ENCODE results near the gene AGPS. TPM values are rescaled to one million over a fixed set of nuclear protein-coding genes. Genes with fewer than 3 reads are reported as not detected.

Gene AGPS
- total and polyA plus RNA-seq, 11 donors: 4.2 to 36.6 (median 25.6) TPM

DNA sequence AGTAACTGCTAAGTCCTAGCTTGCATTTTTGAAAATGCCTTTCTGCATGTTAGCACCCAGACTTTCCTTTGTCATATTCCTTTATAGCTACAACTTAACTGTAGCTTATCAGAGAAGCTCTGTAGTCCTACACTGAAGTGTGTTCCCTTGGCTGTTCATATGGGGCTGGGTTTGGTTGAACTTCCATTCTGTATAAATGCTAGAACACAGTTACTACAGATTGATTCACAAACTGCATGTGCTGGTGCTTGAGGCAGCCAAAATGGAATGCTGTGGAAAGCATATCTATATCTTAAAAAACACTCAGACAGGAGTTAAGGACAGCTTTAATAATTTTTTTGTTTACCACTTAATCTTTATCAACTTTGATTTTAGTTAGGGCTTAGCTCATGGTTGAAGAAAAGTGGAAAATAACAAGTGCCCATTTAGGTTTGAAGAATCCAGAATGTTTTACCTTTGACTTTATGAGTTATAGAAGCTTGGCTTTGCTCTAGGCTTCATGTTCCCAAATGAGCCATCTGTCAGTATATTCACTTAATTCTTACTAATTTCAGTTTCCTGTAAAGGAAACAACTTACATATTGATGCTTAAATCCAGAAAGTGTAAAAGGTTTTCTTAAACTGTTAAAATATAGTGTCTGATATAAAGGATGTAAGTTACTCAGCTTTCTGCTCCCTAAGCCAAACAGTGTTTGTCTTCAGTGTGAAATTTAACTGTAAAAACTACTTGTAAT is 148.9 kb downstream of the AGPS start:
- Histone ChIP-seq H3K27ac (no peak overlapping the region), H3K4me1 (peaks cover 0 to 8% (median 0%) of the 10 kb centered on the region in 12 donors), H3K4me3 (no peak overlapping the region), H3K36me3 (peaks cover 0 to 18% (median 3%) of the 10 kb centered on the region in 9 donors), H3K27me3 (no peaks in the 10 kb centered on the region), H3K9me3 (no peaks in the 10 kb centered on the region)
- TF ChIP-seq CTCF (IDR thresholded peaks at IDR 0.05) (no peak), POLR2A (IDR thresholded peaks at IDR 0.05) (no peak)
- DNase-seq (no peak), ATAC-seq (no peak)
- intact Hi-C loops (cut with DNase I): no loop called here

DNA sequence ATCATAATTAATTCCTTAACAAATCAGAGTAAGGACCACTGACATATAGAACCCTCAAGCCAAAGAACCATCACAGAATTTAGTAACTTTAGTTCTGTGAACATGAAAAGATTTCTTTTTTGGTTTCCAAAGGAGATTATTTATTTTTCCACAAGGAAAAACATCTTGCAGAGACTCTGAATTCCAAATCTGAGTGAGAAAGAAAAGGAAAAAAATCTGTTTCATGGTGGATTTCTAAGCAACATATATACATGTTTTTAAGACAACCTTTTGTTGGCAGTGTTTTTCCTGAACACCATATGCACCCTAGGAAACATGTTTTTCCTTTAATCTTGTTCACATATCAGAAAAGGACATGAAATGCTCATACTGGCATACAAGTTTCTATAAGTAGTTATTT is 149.8 kb downstream of the AGPS start:
- Histone ChIP-seq H3K9me3 (no peaks in the 10 kb centered on the region), H3K4me3 (no peak overlapping the region), H3K36me3 (peaks cover 0 to 18% (median 0%) of the 10 kb centered on the region in 9 donors), H3K27ac (no peak overlapping the region), H3K27me3 (no peaks in the 10 kb centered on the region), H3K4me1 (peaks cover 0 to 8% (median 0%) of the 10 kb centered on the region in 12 donors)
- no peak for DNase-seq
- no peak for TF ChIP-seq POLR2A (IDR thresholded peaks at IDR 0.05)
- no peak for TF ChIP-seq CTCF (IDR thresholded peaks at IDR 0.05)
- intact Hi-C loops (cut with DNase I): no loop called here
- no peak for ATAC-seq

DNA sequence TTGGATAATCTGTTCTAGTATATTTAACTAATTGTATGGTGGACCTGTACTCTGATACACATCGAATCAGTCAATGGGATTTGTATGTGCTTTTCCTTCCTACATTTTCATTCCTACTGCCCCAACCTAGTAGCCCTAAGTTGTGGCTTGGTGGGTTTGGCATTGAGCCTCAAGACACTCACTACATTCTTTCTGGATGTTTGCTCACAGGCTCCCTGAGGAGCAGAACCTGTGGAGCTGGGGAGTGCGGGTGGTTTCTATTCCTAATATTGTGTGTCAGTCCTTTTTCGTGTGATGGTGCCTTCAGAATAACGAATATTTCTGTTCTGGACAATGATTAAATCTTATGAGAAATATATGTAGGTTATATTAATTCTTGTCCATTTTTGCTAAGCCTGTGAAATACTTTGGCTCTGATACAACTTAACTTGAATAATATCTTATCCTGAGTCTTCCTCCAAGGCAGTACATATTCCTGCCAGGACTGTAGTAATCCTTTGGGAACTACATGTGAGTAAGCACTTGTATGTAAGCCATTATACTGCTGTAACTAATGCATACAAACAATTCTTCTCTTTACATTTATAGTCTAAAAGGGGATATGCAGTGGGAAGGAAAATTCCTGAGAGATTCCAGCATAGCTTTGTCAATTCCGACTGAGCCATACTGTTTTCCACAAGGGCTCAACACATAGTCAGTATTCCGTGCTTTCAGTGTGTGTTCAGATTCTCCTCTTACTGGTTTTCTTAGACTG is 150.6 kb downstream of the AGPS start:
- Histone ChIP-seq H3K36me3 (peaks cover 0 to 12% (median 0%) of the 10 kb centered on the region in 9 donors), H3K4me1 (peaks cover 0 to 8% (median 0%) of the 10 kb centered on the region in 12 donors), H3K27ac (no peak overlapping the region), H3K4me3 (no peak overlapping the region), H3K27me3 (no peaks in the 10 kb centered on the region), H3K9me3 (no peaks in the 10 kb centered on the region)
- WGBS, 4 donors: 68 to 76% (median 72%) methylated on average over 6 of the region's 6 CpGs
- ATAC-seq (peak in 2 of 4 donors; percentile 20 to 57), DNase-seq (no peak)
- TF ChIP-seq POLR2A (IDR thresholded peaks at IDR 0.05) (no peak), CTCF (IDR thresholded peaks at IDR 0.05) (no peak)
- intact Hi-C loops (cut with DNase I): no loop called here

DNA sequence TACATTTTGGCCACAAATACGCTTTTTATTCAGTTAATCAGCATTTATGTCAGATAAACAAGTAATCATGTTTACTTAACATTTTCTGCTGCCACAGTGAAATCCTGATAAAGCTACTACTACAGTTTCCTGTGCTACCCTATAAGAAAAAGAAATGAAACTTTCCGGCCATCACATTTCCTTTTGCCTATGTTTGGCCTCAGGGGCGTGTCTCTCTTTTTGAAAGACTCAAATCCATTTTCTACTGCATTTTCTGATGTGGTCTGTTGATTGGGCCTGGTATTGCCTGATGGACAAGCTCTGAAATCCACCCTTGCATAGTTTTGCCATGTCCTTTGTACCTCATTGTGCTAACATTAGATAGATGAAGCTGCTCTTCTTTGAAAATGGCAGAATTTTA is 152.6 kb downstream of the AGPS start:
- H3K27me3 ChIP-seq: no peaks in the 10 kb centered on the region
- TF ChIP-seq CTCF (IDR thresholded peaks at IDR 0.05) (no peak), POLR2A (IDR thresholded peaks at IDR 0.05) (no peak)
- intact Hi-C loops (cut with DNase I): no loop called here
- peaks cover 0 to 8% (median 0%) of the 10 kb centered on the region in 12 donors for H3K4me1 ChIP-seq
- H3K4me3 ChIP-seq: no peak overlapping the region
- no peaks in the 10 kb centered on the region for H3K36me3 ChIP-seq
- H3K9me3 ChIP-seq: no peaks in the 10 kb centered on the region
- DNase-seq (no peak), ATAC-seq (no peak)
- WGBS, 4 donors: 87 to 95% (median 88%) methylated on average over 3 of the region's 3 CpGs
- H3K27ac ChIP-seq: no peak overlapping the region

Data from heart left ventricle (tissue), 16 donors.